Ramos (cell line): ENCODE measurements around the gene ADAMTS12.

Experiments used
- in situ Hi-C: fragments of 300-500 bp; cut with MboI; formaldehyde crosslinking; loops from one replicate; pipeline ENCODE4 v1.14.3; 2022; ENCODE audit warnings: low sequenced_read_pairs; ENCODE audit not compliant: unreplicated experiment

The ADAMTS12 gene

GRCh38 chr5:33769968-33770367, 121.8 kb downstream of the ADAMTS12 start:
- in situ Hi-C loops = no loop called here

- in situ Hi-C loops = no loop called here
These were observed 122.6 kb downstream of the ADAMTS12 start for GRCh38 chr5:33769196-33769595.

- in situ Hi-C loops = no loop called here
These were observed 125.8 kb downstream of the ADAMTS12 start for GRCh38 chr5:33766023-33766422.

- in situ Hi-C loops = no loop called here
These were observed 127.0 kb downstream of the ADAMTS12 start for GRCh38 chr5:33764786-33765185.

GRCh38 chr5:33763435-33763834, 128.4 kb downstream of the ADAMTS12 start:
- in situ Hi-C loops = no loop called here

- in situ Hi-C loops = no loop called here
These were observed 128.9 kb downstream of the ADAMTS12 start for GRCh38 chr5:33762859-33763258.

GRCh38 chr5:33761139-33761538, 130.7 kb downstream of the ADAMTS12 start:
- in situ Hi-C loops = no loop called here

- in situ Hi-C loops = no loop called here
These were observed 133.1 kb downstream of the ADAMTS12 start for GRCh38 chr5:33758737-33759136.

GRCh38 chr5:33756491-33756890, 135.3 kb downstream of the ADAMTS12 start:
- in situ Hi-C loops = no loop called here

- in situ Hi-C loops = no loop called here
These were observed 136.6 kb downstream of the ADAMTS12 start for GRCh38 chr5:33755231-33755630.

- in situ Hi-C loops = no loop called here
These were observed 138.1 kb downstream of the ADAMTS12 start for GRCh38 chr5:33753704-33754103.

GRCh38 chr5:33748754-33749153, 143.0 kb downstream of the ADAMTS12 start:
- in situ Hi-C loops = no loop called here

GRCh38 chr5:33745101-33745770, 146.6 kb downstream of the ADAMTS12 start:
- in situ Hi-C loops = no loop called here

- in situ Hi-C loops = no loop called here
These were observed 148.7 kb downstream of the ADAMTS12 start for GRCh38 chr5:33743099-33743498.

- in situ Hi-C loops = no loop called here
These were observed 149.6 kb downstream of the ADAMTS12 start for GRCh38 chr5:33742181-33742580.

GRCh38 chr5:33738967-33739366, 152.8 kb downstream of the ADAMTS12 start:
- in situ Hi-C loops = no loop called here

- in situ Hi-C loops = no loop called here
These were observed 153.7 kb downstream of the ADAMTS12 start for GRCh38 chr5:33738097-33738496.

GRCh38 chr5:33737697-33738096, 154.1 kb downstream of the ADAMTS12 start:
- in situ Hi-C loops = no loop called here

GRCh38 chr5:33737284-33737683, 154.5 kb downstream of the ADAMTS12 start:
- in situ Hi-C loops = no loop called here

GRCh38 chr5:33736510-33736909, 155.3 kb downstream of the ADAMTS12 start:
- in situ Hi-C loops = no loop called here

- in situ Hi-C loops = no loop called here
These were observed 156.7 kb downstream of the ADAMTS12 start for GRCh38 chr5:33735072-33735471.

- in situ Hi-C loops = no loop called here
These were observed 157.3 kb downstream of the ADAMTS12 start for GRCh38 chr5:33734537-33734936.
